ENCODE results near the gene TUT7. TPM values are rescaled to one million over a fixed set of nuclear protein-coding genes. Genes with fewer than 3 reads are reported as not detected.
"Not testable (repeated sequence)": the region's sequence is repeated elsewhere in the genome, so short reads cannot be mapped to it uniquely, and the experiment has no call there.

Gene TUT7
- total and polyA plus RNA-seq, 10 of the 15 experiments (the other 5 are each of a cell fraction or from before 2014, with no cell fraction given): 10.0 to 49.8 (median 30.4) TPM

- no peak overlapping the region for H3K9ac ChIP-seq (ENCODE audit: control insufficient read depth, insufficient read depth, low read length)
- no TSS peak for BruUV-seq (replicated peaks)
- FAIRE-seq (no peak), ATAC-seq (no peak), DNase-seq (ENCODE audit: low read depth, low spot score) (no peak)
- WGBS (ENCODE audit: insufficient coverage, insufficient replicate concordance, low lambda C conversion rate, missing lambda C conversion rate): 0% methylated on average over 3 of the region's 3 CpGs
- ChIA-PET CTCF (no interaction called here), RAD21 (ENCODE audit: unreplicated experiment) (no interaction called here), POLR2A (no interaction called here), SMC1A (ENCODE audit: uncharacterized antibody, unreplicated experiment) (no interaction called here)
- H3K27ac ChIP-seq (ENCODE audit: control insufficient read depth, insufficient read depth): no peak overlapping the region
- no peak overlapping the region for H3K4me3 ChIP-seq
- intact Hi-C loops (cut with micrococcal nuclease; ENCODE audit: unreplicated experiment) (no loop called here), in situ Hi-C loops (cut with MboI) (no loop called here)
- H4K20me1 ChIP-seq (ENCODE audit: control insufficient read depth, insufficient read depth): no peaks in the 10 kb centered on the region
- no peak overlapping the region for H2AFZ ChIP-seq (ENCODE audit: control insufficient read depth, low read depth, low read length)
- no peaks in the 10 kb centered on the region for H3K36me3 ChIP-seq (ENCODE audit: control insufficient read depth in 2 of 2, insufficient read depth in 2 of 2, low read length in 1 of 2)
- H3K27me3 ChIP-seq (replicated peaks in 1 of 2; ENCODE audit: control insufficient read depth in 2 of 2, insufficient read depth in 2 of 2, low read length in 1 of 2): no peaks in the 10 kb centered on the region; a peak in 1 of 4 replicates
- H3K79me2 ChIP-seq (ENCODE audit: control insufficient read depth, insufficient read depth, low read length): no peaks in the 10 kb centered on the region
- H3K9me3 ChIP-seq (replicated peaks; ENCODE audit: control insufficient read depth, insufficient read depth, low read length): no peaks in the 10 kb centered on the region
- H3K4me2 ChIP-seq (ENCODE audit: control insufficient read depth, insufficient read depth): no peak overlapping the region
- H3K4me1 ChIP-seq (ENCODE audit: control insufficient read depth, insufficient read depth, low read length): no peaks in the 10 kb centered on the region
- no peak for TF ChIP-seq FOXK2 (IDR thresholded peaks at IDR 0.05)
Measured at GRCh38 chr9:86402591-86402990, 48.4 kb upstream of the TUT7 start.

- H3K9me3 ChIP-seq (replicated peaks; ENCODE audit: control insufficient read depth, insufficient read depth, low read length): no peaks in the 10 kb centered on the region
- H3K27me3 ChIP-seq (replicated peaks in 1 of 2; ENCODE audit: control insufficient read depth in 2 of 2, insufficient read depth in 2 of 2, low read length in 1 of 2): no peaks in the 10 kb centered on the region
- H3K9ac ChIP-seq (ENCODE audit: control insufficient read depth, insufficient read depth, low read length): no peak overlapping the region
- ChIA-PET CTCF (no interaction called here), RAD21 (ENCODE audit: unreplicated experiment) (no interaction called here), POLR2A (no interaction called here), SMC1A (ENCODE audit: uncharacterized antibody, unreplicated experiment) (no interaction called here)
- BruUV-seq (replicated peaks): no TSS peak
- no peaks in the 10 kb centered on the region for H4K20me1 ChIP-seq (ENCODE audit: control insufficient read depth, insufficient read depth)
- H2AFZ ChIP-seq (ENCODE audit: control insufficient read depth, low read depth, low read length): no peak overlapping the region
- WGBS (ENCODE audit: insufficient coverage, insufficient replicate concordance, low lambda C conversion rate, missing lambda C conversion rate): 68% methylated on average over 2 of the region's 2 CpGs
- in situ Hi-C loops (cut with MboI): no loop called here
- TF ChIP-seq CTCF (IDR thresholded peaks at IDR 0.05 in 2 of 3, conservative IDR thresholded peaks at IDR 0.05 in 1 of 3; ENCODE audit: control insufficient read depth in 2 of 3, extremely low read depth in 1 of 3, insufficient read depth in 1 of 3, low read depth in 3 of 3, low read length in 3 of 3): no peak
- H3K4me1 ChIP-seq (ENCODE audit: control insufficient read depth, insufficient read depth, low read length): no peaks in the 10 kb centered on the region
- H3K36me3 ChIP-seq (ENCODE audit: control insufficient read depth in 2 of 2, insufficient read depth in 2 of 2, low read length in 1 of 2): no peaks in the 10 kb centered on the region
- H3K4me3 ChIP-seq: no peak overlapping the region
- intact Hi-C loops (cut with micrococcal nuclease; ENCODE audit: unreplicated experiment): no loop called here
- no peak overlapping the region for H3K27ac ChIP-seq (ENCODE audit: control insufficient read depth, insufficient read depth)
- ATAC-seq (no peak), FAIRE-seq (no peak), DNase-seq (ENCODE audit: low read depth, low spot score) (no peak)
- no peak overlapping the region for H3K4me2 ChIP-seq (ENCODE audit: control insufficient read depth, insufficient read depth)
- no peaks in the 10 kb centered on the region for H3K79me2 ChIP-seq (ENCODE audit: control insufficient read depth, insufficient read depth, low read length)
Measured at GRCh38 chr9:86396412-86396811, 42.2 kb upstream of the TUT7 start.

- H3K79me2 ChIP-seq (ENCODE audit: control insufficient read depth, insufficient read depth, low read length); intact Hi-C loops (cut with micrococcal nuclease; ENCODE audit: unreplicated experiment); H3K4me1 ChIP-seq (ENCODE audit: control insufficient read depth, insufficient read depth, low read length); H3K27ac ChIP-seq (ENCODE audit: control insufficient read depth, insufficient read depth); in situ Hi-C loops (cut with MboI); ATAC-seq; RAD21 ChIA-PET (ENCODE audit: unreplicated experiment); H3K36me3 ChIP-seq (ENCODE audit: control insufficient read depth in 2 of 2, insufficient read depth in 2 of 2, low read length in 1 of 2); H4K20me1 ChIP-seq (ENCODE audit: control insufficient read depth, insufficient read depth); H3K9ac ChIP-seq (ENCODE audit: control insufficient read depth, insufficient read depth, low read length); H3K4me3 ChIP-seq; H2AFZ ChIP-seq (ENCODE audit: control insufficient read depth, low read depth, low read length); SMC1A ChIA-PET (ENCODE audit: uncharacterized antibody, unreplicated experiment); FAIRE-seq; H3K9me3 ChIP-seq (replicated peaks; ENCODE audit: control insufficient read depth, insufficient read depth, low read length); H3K4me2 ChIP-seq (ENCODE audit: control insufficient read depth, insufficient read depth); H3K27me3 ChIP-seq (replicated peaks in 1 of 2; ENCODE audit: control insufficient read depth in 2 of 2, insufficient read depth in 2 of 2, low read length in 1 of 2); POLR2A ChIA-PET; BruUV-seq (replicated peaks); DNase-seq (ENCODE audit: low read depth, low spot score): not testable (repeated sequence)
- 40% methylated on average over 4 of the region's 4 CpGs for WGBS (ENCODE audit: insufficient coverage, insufficient replicate concordance, low lambda C conversion rate, missing lambda C conversion rate)
- CTCF ChIA-PET: interaction anchor here (1.6 kb wide), 1 partner anchor 24 kb away, joined by 6 read pairs; no protein-coding TSS in a partner anchor
Measured at GRCh38 chr9:86390184-86390583, 36.0 kb upstream of the TUT7 start.
